NCI-H2196 (cell line): ENCODE measurements around the gene ACKR2.
"Not testable (repeated sequence)": the region's sequence is repeated elsewhere in the genome, so short reads cannot be mapped to it uniquely, and the experiment has no call there.

ENCODE experiments used
- DNase-seq: peaks from one replicate; lab custom pipeline; 2025; ENCODE audit not compliant: unreplicated experiment; lab: John Stamatoyannopoulos, UW

ACKR2 gene

GRCh38 chr3:42801048-42801620 lies 8.1 kb upstream of the ACKR2 start:
- DNase-seq, result no peak

DNA sequence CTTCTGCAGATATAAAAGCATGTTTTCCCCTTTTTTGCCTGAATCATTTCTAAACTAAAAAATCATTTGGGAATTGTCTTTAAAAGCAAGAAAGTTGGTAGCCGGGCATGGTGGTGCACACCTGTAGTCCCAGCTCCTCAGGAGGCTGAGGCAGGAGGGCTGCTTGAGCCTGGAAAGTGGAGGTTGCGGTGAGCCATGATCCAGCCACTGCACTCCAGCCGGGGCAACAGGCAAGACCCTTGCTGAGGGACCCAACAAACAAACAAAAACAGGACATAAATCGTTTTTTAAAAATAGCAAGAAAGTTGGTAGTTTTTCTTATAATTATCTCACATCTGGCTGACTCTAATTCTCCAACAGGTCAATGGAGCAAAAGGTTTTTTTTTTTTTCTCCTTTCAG lies 7.5 kb upstream of the ACKR2 start:
- no peak for DNase-seq

- no peak for DNase-seq
Observed at GRCh38 chr3:42802876-42803413, 6.3 kb upstream of the ACKR2 start.

DNA sequence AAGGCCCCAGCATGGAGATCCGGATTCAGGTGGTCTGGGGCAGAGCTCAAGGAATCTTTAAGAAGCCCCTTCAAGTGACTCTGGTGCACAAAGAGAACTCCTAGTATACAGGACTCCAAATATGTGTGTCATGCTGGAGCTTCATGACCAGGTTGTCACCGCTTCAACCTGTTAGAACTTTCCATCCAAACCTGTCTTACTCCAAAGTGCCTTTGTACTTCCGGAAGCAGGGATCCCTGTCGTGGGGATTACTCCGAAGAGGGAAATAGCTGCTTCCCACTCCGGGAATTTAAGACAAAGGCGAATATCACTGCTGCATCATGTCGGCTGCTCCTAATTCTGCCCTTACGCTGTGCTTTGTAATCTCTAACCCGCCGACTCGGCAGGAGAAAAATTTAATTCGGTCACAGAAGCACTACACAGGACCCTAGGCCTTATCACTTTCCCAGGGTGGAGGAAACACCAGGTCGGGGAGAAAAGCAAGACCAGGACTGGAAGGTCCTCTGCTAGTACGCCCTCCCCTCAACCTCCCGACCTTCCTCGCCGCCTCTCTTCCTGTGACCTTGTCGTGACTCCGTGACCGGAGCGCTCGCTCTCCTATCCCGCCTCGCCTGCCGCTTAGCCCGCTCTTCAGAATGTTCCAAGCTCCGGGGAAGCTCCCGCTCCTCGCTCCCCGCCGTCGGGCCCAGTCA lies 5.7 kb upstream of the ACKR2 start:
- DNase-seq, result no peak

DNA sequence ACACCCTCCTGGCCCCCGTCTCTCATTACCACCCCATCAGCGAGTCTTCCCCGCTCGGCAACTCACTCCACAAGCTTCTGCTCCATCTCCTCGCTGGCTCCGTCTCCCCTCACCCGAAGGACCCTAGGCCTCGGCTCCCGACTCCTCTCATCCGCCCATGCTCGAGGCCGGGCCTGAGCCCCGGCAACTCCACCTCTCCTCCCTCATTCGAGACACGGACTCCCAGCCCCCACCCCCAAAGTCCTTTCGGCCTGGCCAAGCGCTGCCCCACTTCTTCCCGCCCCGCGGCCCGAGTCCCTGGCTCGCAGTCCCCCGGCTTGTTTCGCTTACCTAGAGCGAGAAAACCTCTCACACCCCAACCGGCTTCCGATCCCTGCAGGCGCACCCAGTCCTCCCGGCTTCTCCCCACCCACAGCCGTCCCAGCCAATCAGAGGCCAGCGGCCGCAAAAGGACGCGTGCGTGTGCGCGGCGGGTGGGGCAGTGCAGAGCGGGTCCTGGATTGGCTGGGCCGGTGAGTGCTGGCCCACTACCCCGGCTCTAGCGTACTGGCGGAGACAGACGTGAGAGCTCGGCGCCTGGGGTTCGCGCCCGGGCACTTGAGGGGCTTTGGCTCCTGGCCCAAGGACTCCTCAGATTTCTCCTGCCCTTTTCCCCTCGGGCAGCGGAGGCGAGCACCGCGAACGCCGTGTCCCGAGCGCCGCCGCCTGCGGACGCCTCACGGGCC lies 5.0 kb upstream of the ACKR2 start, which contains the start of gene HIGD1A:
Gene HIGD1A (minus strand): TSS at position 385 of the 725 bp plus-strand sequence. CDS start 10,237 bp downstream, outside the sequence.
- peak; percentile 86 for DNase-seq

DNA sequence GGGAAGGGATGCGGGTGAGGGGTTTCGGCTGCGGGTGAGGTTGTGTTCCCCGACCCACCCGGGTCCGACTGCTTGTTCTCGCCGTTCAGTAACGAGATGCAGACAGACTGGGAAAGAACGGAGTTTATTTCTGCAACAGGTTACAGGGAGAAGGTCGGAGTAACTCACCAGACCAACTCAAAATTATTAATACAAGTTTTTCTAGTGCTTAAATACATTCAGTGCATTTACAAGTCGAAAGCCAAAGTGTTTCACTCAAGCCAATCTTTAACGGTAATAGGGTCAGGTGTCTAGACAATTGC lies 4.5 kb upstream of the ACKR2 start:
- no peak for DNase-seq

DNA sequence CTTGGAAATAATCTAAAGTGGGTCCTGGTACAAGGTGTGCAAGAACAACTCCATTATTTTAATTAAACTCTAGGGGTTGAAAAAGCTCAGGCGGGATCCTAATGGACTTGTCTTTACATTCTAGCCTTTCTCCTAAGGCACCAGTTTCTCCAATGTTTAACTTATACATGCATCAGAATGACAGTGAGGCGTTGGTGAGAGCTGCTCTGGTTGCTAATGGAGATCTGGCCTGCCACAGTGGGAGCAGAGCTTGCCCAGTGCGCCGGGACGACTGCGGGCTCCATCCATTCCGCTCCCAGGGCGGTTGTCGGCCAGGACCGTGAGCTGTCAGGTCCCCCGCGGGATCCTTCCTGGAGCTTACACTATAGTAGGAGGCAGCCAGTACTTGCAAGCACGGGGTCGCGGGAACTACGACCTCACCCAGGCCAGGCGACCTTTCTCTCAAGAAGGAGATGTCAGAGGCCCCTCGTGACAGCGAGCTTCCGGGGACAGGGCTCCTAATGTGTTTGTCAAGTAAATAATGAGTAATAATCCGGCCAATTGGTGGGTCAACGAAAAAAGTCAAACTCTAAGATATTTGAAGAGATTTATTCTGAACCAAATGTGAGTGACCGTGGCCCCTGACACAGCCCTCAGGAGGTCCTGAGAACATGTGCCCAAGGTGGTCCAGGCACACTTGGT lies 4.0 kb upstream of the ACKR2 start:
- DNase-seq, result no peak

GRCh38 chr3:42807929-42808328 lies 1.3 kb upstream of the ACKR2 start:
- DNase-seq, result no peak

DNA sequence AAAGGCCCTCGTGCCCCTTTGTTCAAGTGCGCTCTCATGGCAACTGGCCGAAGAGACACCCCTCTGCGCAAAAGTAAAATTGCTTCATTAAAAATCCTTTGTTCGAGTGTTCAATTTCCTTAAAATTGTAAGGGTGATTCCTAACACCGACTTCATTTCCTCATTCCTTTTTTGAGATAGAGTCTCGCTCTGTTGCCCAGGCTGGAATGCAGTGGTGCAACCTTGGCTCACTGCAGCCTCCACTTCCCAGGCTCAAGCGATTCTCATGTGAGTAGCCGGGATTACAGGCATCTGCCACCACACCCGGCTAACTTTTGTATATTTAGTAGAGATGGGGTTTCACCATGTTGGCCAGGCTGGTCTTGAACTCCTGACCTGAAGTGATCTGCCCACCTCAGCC lies 1.5 kb downstream of the ACKR2 start:
- DNase-seq, result not testable (repeated sequence)

DNA sequence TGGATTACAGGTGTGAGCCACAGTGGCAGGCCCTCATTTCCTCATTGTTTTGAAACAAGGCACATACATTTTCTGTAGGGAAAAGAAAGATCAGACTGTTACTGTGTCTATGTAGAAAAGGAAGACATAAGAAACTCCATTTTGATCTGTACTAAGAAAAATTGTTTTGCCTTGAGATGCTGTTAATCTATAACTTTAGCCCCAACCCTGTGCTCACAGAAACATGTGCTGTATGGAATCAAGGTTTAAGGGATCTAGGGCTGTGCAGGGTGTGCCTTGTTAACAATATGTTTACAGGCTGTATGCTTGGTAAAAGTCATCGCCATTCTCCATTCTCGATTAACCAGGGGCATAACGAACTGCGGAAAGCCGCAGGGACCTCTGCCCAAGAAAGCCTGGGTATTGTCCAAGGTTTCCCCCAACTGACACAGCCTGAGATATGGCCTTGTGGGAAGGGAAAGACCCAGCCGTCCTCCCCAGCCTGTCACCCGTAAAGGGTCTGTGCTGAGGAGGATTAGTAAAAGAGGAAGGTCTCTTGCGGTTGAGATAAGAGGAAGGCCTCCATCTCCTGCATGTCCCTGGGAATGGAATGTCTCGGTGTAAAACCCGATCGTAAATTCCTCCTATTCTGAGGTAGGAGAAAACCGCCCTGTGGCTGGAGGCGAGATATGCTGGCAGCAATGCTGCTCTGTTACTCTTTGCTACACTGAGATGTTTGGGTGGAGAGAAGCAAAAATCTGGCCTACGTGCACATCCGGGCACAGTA lies 2.1 kb downstream of the ACKR2 start:
- not testable (repeated sequence) for DNase-seq

GRCh38 chr3:42814246-42814645 lies 5.0 kb downstream of the ACKR2 start:
- no peak for DNase-seq

DNA sequence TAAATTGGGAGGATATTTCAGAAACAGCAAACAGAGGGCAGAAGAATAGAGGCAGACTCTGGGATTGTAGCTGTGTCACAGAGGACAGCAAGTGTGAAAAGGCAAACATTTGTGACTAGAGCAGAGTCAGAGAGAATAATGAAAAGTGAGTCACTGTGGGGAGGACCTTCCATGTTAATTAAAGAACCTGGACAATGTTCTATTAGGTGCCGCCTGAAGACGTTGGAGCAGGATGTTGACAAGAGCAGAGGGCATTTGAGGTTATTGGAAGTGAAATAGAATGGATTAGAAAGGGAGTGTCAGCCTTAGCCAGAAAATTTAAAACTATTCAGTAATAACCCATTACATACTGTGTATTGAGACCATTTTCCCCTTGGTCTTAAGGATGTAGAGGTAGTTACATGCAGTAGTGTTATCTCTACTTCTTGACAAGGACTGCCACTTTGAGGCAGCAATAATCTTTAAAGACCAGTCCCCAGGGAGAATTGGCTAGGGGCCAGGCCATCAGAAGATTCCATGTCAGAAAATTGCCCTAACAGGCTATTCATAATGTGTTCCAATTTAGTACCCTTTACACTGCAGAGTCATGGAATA lies 5.8 kb downstream of the ACKR2 start:
- no peak for DNase-seq

- DNase-seq, result no peak
Observed at GRCh38 chr3:42815826-42816225, 6.6 kb downstream of the ACKR2 start.

GRCh38 chr3:42819351-42819965 lies 10.2 kb downstream of the ACKR2 start:
- DNase-seq, result peak; percentile 64

DNA sequence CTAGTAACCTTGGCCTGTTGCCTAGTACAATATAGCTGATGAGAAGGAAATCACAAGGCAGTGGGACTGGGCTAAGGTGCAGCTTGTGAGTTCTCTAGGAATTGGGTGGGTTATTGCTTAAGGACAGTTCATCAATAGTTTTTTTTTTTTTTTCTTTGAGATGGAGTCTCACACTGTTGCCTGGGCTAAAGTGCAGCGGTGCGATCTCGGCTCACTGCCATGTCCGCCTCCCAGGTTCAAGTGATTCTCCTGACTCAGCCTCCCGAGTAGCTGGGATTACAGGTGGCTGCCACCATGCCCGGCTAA lies 11.5 kb downstream of the ACKR2 start:
- DNase-seq, result no peak

DNA sequence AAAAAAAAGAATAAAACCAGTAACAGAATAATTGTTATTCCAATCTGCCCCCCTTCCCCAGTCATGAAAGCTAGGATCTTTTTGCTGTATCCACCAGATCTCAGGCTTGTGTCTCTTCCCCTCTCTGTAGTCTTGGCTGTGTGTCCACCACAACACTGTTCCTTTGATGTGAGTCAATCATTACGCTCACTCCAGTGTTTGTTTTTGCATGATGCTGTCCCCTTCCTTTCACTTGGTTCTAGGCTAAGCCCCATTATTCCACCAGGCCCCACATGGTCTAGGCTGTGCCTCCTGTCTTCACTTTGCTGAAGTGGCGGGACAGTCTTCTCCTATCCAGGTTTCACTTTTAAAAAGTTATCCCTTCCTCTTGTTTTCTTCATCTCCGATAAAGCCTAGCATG lies 13.6 kb downstream of the ACKR2 start:
- no peak for DNase-seq

- DNase-seq, result no peak
Observed at GRCh38 chr3:42823351-42823750, 14.1 kb downstream of the ACKR2 start.

- DNase-seq, result no peak
Observed at GRCh38 chr3:42826141-42826540, 16.9 kb downstream of the ACKR2 start.

GRCh38 chr3:42827023-42827422 lies 17.8 kb downstream of the ACKR2 start:
- DNase-seq, result no peak

- DNase-seq, result no peak
Observed at GRCh38 chr3:42827654-42828053, 18.4 kb downstream of the ACKR2 start.
